ENCODE results near the gene CABP2. TPM values are rescaled to one million over a fixed set of nuclear protein-coding genes. Genes with fewer than 3 reads are reported as not detected.

CABP2 gene
- total RNA-seq, 2 experiments from 2014 or later: not detected

DNA sequence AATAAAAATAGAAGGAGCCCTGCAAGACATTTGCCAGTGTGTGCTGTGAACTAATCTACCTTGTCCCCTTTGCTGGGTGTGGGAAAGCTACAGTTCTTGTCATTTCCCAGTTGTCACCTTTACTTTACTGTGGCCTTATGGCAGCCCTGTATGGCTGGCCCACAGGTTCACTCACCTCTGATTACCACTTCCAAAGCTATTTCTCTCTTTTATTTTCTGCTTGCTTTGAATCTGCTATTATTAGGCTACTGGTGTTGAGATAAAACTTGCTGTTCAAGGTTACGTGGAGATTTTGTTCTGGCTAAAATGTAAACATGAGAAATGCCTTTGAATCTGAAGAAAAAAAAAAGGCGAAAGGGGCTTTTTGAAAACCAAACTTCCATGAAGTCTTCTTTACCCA is 9.6 kb upstream of the CABP2 start:
- DNase-seq: no peak
- Mint-ChIP-seq H3K9me3 (peaks cover 18% of the 10 kb centered on the region), H3K27ac (no peak overlapping the region), H3K4me3 (no peak overlapping the region), H3K27me3 (peaks cover 9% of the 10 kb centered on the region), H3K4me1 (no peaks in the 10 kb centered on the region), H3K36me3 (ENCODE audit: low read depth) (peaks cover 4% of the 10 kb centered on the region)
- ChIA-PET POLR2A (no interaction called here), CTCF (no interaction called here)

DNA sequence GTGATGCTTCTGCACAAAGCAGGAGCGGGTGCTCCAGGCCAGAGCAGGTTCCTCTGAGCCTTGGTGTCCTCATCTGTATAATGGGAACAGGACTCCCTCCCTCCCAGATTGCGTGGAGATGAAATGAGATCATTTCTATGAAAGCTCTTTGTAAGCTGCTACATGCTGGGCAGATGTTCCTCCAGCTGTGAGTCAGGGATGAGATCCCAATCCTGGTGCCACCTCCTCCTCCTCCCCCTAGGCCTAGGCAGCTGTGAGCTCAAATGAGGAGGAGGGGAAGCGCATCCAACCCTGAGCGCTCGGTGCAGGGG is 7.0 kb upstream of the CABP2 start:
- Mint-ChIP-seq H3K27me3 (peaks cover 14% of the 10 kb centered on the region), H3K4me3 (no peak overlapping the region), H3K9me3 (peaks cover 18% of the 10 kb centered on the region), H3K4me1 (no peaks in the 10 kb centered on the region), H3K36me3 (ENCODE audit: low read depth) (peaks cover 4% of the 10 kb centered on the region), H3K27ac (no peak overlapping the region)
- POLR2A ChIA-PET: no interaction called here
- CTCF ChIA-PET: interaction anchor here (1.3 kb wide), 1 partner anchor 9 kb away, joined by 4 read pairs; no protein-coding TSS in a partner anchor
- DNase-seq: no peak

DNA sequence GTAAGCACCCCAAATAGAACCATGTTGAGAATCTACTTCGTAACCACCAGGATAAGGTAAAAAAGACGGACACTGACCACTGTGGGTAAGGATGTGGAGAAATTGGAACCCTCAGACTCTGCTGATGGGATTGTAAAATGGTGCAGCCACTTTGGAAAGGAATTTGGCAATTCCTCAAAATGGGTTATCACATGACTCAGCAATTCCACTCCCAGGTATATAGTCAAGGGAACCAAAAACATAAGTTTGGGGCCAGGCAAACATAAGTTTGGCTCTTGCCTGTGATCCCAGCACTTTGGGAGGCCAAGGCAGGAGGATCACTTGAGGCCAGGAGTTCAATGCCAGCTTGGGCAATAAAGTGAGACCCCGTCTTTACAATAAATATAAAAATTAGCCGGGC is 5.1 kb upstream of the CABP2 start:
- DNase-seq: no peak
- CTCF ChIA-PET: interaction anchor here (1.0 kb wide), 1 partner anchor 143 kb away, joined by 4 read pairs; no protein-coding TSS in a partner anchor
- POLR2A ChIA-PET: no interaction called here
- H3K27ac Mint-ChIP-seq: no peak overlapping the region
- no peaks in the 10 kb centered on the region for H3K4me1 Mint-ChIP-seq
- H3K27me3 Mint-ChIP-seq: peaks cover 11% of the 10 kb centered on the region
- H3K4me3 Mint-ChIP-seq: no peak overlapping the region
- H3K9me3 Mint-ChIP-seq: peaks cover 9% of the 10 kb centered on the region
- H3K36me3 Mint-ChIP-seq (ENCODE audit: low read depth): no peaks in the 10 kb centered on the region

DNA sequence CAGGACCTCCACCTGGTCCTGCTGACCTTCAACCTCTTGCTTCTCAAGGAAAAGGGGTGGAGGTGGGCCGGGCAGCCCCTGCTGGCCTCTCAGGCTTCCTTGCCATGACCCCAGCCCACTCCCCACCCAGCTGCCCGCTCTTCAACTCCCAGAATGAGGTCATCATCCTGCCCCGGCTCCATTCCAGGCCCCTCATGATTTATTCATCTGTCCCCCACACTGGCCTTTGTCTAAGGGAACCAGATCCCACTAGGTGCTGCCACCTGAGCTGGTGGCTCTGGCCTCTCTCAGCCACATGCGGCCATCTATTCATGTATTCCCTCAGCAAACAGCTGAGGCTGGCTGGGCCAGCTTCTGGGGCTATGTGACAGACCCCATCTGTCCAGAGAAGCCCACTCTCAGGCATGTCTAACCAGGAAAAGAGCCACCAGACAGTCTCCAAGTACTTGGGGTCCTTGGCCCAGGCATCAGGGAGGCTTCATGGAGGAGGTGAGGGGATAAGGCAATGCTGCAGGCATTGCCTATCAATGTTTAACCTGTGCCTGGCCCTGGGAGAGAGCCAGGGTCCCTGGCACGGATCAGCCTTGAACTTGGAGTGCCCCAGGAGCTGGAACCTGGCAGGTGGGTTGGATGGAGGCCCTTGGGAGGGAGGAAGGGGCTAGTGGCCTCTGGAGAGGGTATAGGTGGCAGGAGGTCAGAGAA is 2.2 kb upstream of the CABP2 start:
- Mint-ChIP-seq H3K9me3 (no peaks in the 10 kb centered on the region), H3K27me3 (peaks cover 11% of the 10 kb centered on the region), H3K4me1 (no peaks in the 10 kb centered on the region), H3K36me3 (ENCODE audit: low read depth) (no peaks in the 10 kb centered on the region), H3K4me3 (no peak overlapping the region), H3K27ac (no peak overlapping the region)
- POLR2A ChIA-PET: no interaction called here
- no peak for DNase-seq
- CTCF ChIA-PET: interaction anchor here (0.6 kb wide), 1 partner anchor 13 kb away, joined by 3 read pairs; no protein-coding TSS in a partner anchor

DNA sequence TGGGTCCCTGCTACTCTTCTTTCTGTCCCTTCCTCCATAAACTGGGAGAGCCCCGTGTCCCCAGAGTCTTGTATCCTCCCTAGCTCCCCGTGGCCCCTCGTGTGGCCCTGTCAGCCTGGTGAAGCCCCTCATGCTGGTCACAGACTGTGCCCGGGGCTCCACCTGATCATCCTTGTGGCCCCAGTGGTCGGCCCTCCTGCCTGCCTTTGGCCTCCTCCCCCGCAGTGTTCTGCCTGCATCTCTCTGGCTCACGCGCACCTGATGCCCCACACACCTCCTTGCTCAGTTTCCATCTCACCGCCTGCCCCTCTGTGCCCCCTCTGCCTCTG is 1.2 kb upstream of the CABP2 start:
- no peaks in the 10 kb centered on the region for H3K4me1 Mint-ChIP-seq
- H3K27ac Mint-ChIP-seq: no peak overlapping the region
- ChIA-PET CTCF (no interaction called here), POLR2A (no interaction called here)
- no peak for DNase-seq
- peaks cover 11% of the 10 kb centered on the region for H3K27me3 Mint-ChIP-seq
- no peaks in the 10 kb centered on the region for H3K9me3 Mint-ChIP-seq
- H3K4me3 Mint-ChIP-seq: no peak overlapping the region
- no peaks in the 10 kb centered on the region for H3K36me3 Mint-ChIP-seq (ENCODE audit: low read depth)

DNA sequence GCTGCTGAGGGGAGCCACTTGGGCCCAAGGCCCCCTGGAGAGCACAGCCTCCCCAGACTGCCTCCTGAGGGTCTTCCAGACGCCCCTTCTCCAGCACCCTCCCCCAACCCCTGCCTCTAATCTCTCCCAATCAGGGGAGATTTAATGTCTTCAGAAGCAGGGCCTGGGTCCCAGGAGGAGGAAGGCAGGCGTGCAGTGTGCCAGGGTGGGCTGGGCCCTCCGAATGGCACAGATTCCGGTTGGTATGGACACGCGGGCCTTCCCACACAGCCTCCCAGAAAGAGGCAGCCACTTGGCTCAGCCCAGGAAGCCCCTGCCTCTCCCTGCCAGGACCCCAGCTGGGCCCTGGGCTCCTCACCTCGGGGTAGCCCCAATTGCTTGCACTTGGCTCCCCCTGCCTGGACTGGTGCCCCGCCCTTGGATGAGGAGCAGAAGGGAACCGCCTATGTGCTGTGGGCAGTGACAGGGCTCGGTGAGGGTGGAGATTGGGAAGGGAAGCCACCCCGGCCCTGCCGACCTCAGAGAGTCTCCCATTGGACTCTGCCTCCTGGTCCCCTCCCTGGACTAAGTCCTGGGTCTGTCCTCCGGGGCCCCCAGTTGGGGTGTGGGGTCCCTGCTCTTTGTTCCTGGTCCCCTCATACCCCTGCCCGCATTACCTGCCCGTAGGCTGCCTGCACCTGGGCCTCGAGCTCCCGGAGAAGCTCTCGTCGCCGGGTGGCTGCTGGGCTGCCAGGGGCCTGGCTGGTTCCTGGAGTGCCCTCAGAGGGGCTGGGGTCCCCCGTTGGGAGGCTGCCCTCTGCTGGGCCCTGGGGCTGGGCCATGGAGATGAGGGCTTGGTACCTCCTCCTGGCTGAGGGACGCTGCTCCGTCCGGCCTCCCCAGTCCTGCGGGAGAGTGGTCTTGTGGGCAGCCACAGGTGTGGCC is 572 bp upstream of the CABP2 start:
- POLR2A ChIA-PET: no interaction called here
- Mint-ChIP-seq H3K9me3 (no peaks in the 10 kb centered on the region), H3K4me1 (no peaks in the 10 kb centered on the region), H3K4me3 (no peak overlapping the region), H3K27ac (no peak overlapping the region), H3K36me3 (ENCODE audit: low read depth) (no peaks in the 10 kb centered on the region), H3K27me3 (peaks cover 8% of the 10 kb centered on the region)
- no peak for DNase-seq
- CTCF ChIA-PET: no interaction called here

DNA sequence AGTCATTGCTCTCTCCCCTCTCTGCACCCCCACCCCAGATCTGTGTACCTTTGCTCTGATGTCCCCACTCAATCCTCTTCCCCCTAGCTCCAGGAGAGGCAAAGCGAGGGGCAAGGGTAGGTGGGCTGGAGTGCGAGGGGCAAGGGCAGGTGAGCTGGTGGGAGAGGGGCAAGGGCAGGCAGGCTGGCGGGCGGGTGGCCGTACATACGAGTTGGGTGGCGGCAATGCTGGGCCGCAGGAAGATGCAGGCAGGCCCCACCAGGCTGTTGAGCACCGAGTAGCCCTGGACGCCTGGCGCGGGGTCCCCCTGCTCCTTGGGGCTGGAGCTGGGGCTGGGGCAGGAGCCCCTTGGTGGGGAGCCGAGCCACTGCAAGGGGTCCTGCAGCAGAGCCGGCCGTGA is 908 bp downstream of the CABP2 start:
- POLR2A ChIA-PET: no interaction called here
- no peaks in the 10 kb centered on the region for H3K36me3 Mint-ChIP-seq (ENCODE audit: low read depth)
- H3K9me3 Mint-ChIP-seq: no peaks in the 10 kb centered on the region
- H3K27ac Mint-ChIP-seq: no peak overlapping the region
- H3K4me3 Mint-ChIP-seq: no peak overlapping the region
- CTCF ChIA-PET: interaction anchor here (0.6 to 1.0 kb wide), 2 partner anchors 9 to 507 kb away, joined by 3 read pairs; no protein-coding TSS in a partner anchor
- peaks cover 3% of the 10 kb centered on the region for H3K27me3 Mint-ChIP-seq
- DNase-seq: no peak
- H3K4me1 Mint-ChIP-seq: no peaks in the 10 kb centered on the region

DNA sequence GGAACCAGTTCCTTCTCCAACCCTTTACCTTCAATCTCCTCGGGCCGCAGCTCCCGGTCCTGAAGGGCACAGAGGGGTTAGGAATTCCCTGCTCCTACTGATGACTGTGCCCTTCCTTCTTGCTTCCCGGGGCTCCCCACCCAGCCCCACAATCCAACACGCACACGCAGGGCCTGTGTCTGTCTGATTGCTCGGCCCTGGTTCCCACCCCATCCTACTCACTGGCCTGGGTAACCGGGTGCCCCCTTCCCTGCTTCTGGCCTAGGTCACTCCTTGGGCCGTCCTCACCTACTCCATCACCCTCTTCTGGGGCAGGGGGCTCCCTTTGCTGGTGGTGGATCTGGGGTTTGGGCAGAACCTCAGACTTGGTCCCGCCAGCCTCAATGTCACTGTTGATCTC is 1.3 kb downstream of the CABP2 start:
- no peaks in the 10 kb centered on the region for H3K27me3 Mint-ChIP-seq
- ChIA-PET CTCF (interaction anchor here (1.0 kb wide), 1 partner anchor 9 kb away, joined by 3 read pairs; no protein-coding TSS in a partner anchor), POLR2A (no interaction called here)
- H3K27ac Mint-ChIP-seq: no peak overlapping the region
- H3K36me3 Mint-ChIP-seq (ENCODE audit: low read depth): no peaks in the 10 kb centered on the region
- no peaks in the 10 kb centered on the region for H3K4me1 Mint-ChIP-seq
- DNase-seq: no peak
- H3K4me3 Mint-ChIP-seq: no peak overlapping the region
- H3K9me3 Mint-ChIP-seq: no peaks in the 10 kb centered on the region

DNA sequence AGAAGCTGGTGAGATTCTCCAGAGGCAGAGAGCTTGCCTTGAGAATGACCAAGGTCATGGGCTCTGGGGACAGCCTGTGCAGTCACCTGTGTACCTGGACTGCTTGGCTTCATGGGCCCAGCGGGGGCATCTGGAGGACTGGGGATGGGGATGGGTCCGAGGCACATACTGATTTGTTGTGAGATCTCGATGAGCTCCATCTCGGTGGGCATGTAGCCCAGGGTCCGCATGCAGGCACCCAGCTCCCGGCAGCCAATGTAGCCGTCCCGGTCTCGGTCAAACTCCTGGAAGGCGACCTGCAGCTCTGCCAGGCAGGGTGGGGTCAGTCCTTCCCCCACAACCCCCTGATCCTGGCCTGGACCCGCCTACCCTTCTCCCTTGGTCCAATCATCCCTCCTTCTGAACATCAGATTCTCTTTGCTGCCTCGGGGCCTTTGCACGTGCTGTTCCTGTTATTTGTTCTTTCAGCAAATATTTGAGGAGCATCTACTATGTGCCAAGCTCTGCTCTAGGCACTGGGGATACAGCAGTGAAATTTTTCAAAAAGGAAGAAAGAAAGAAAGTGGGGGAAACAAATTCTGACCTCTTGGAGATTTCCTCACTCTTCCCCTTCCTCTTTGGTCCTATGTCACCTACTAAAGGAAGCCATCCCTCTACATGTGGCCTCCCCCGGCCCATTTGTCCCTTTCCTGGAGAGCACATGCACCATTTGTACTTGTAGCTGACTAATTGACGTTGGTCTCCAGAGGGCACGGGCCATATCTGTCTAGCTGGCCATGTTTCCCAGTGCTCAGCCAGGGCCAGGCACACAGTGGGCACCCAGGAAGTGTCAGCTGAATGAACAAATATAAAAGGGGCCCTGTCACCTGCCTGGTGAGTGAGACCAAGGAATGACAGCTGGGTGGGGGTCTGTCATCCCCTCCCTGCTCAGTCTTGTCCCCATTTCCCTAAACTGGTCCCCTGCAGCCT is 2.1 kb downstream of the CABP2 start:
- ChIA-PET POLR2A (no interaction called here), CTCF (interaction anchor here (1.0 kb wide), 3 partner anchors 9 to 167 kb away, joined by 3 to 4 read pairs (median 3); no protein-coding TSS in a partner anchor)
- DNase-seq: no peak
- H3K4me3 Mint-ChIP-seq: no peak overlapping the region
- H3K27ac Mint-ChIP-seq: no peak overlapping the region
- H3K27me3 Mint-ChIP-seq: no peaks in the 10 kb centered on the region
- H3K9me3 Mint-ChIP-seq: no peaks in the 10 kb centered on the region
- H3K4me1 Mint-ChIP-seq: no peaks in the 10 kb centered on the region
- H3K36me3 Mint-ChIP-seq (ENCODE audit: low read depth): no peaks in the 10 kb centered on the region

DNA sequence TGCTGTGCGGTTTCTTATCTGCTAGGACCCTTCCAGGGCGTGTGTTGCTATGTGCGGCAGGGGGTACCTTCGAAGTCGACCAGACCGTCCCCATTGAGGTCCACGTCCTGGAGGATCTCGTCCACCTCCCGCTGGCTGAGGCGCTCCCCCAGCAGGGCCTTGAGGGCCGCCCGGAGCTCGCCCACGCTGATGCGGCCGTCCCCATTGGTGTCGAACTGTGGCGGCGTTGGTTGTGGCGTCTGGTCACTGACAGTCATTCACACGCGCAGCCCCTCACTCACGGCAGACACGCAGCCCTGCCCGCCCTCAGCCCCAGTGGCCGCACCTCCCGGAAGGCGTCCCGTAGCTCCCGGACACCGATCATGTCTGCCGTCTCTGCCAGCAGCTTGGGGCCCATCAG is 3.5 kb downstream of the CABP2 start:
- H3K27me3 Mint-ChIP-seq: no peaks in the 10 kb centered on the region
- ChIA-PET CTCF (interaction anchor here (1.2 kb wide), 1 partner anchor 110 kb away, joined by 3 read pairs; no protein-coding TSS in a partner anchor), POLR2A (no interaction called here)
- no peaks in the 10 kb centered on the region for H3K9me3 Mint-ChIP-seq
- H3K36me3 Mint-ChIP-seq (ENCODE audit: low read depth): no peaks in the 10 kb centered on the region
- H3K4me1 Mint-ChIP-seq: no peaks in the 10 kb centered on the region
- H3K27ac Mint-ChIP-seq: no peak overlapping the region
- no peak for DNase-seq
- H3K4me3 Mint-ChIP-seq: no peak overlapping the region

DNA sequence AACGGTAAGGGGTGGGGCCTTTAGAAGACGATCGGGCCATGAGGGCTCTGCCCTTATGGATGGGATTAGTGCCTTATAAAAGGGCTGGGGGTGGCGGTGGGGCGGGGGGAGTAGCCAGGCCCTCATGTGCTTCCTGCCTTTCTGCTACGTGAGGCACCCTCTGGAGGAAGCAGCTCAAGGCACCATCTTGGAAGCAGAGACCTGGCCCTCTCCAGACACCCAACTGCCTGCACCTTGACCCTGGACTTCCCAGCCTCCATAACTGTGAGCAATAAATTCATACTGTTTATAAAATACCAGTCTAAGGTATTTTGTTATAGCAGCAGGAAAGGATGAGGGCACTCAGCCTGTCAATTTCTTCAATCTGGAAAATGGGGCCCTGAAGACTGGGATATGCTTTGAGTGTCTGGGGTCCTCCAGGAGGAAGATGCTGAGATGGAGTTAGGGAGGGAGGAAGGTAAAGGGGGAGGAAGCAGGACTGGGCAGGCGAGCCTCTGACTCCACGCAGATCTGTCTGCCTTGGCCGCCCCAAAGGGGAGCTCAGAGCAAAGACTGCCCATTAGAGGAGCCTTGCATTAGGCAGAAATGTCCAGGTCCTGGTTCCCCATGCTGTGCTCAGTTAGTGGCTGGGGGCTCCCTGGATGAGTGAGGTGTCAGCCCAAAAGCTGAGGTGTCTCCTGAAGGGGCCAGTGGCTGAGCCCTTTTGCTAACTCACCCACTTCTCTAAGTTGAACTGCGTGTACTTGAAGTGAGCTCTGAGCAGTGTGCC is 5.3 kb downstream of the CABP2 start:
- H3K36me3 Mint-ChIP-seq (ENCODE audit: low read depth): no peaks in the 10 kb centered on the region
- H3K27ac Mint-ChIP-seq: no peak overlapping the region
- CTCF ChIA-PET: no interaction called here
- POLR2A ChIA-PET: no interaction called here
- H3K27me3 Mint-ChIP-seq: peaks cover 8% of the 10 kb centered on the region
- no peaks in the 10 kb centered on the region for H3K4me1 Mint-ChIP-seq
- no peak overlapping the region for H3K4me3 Mint-ChIP-seq
- no peak for DNase-seq
- H3K9me3 Mint-ChIP-seq: no peaks in the 10 kb centered on the region

DNA sequence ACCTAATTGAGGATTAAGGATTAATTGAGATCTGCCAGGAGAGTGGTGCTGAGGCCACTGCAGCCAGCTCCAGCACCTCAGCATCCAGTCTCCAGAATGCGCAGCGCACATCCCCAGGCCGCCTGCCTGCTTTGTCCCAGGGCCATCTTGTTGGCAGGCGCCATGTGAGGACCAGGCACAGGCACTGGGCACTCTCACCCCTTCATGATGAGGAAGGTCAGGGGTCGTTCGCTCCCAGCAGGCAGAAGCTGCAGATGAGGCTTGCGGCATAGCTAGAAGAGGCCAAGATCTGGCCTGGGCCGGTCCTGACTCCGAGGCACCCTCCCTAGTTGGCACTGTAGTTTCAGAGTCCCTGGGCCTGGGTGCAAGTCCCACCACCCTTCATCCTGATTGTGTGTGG is 6.4 kb downstream of the CABP2 start:
- ChIA-PET CTCF (interaction anchor here (1.2 kb wide), 1 partner anchor 96 kb away, joined by 3 read pairs; no protein-coding TSS in a partner anchor), POLR2A (no interaction called here)
- Mint-ChIP-seq H3K36me3 (ENCODE audit: low read depth) (no peaks in the 10 kb centered on the region), H3K4me3 (no peak overlapping the region), H3K9me3 (no peaks in the 10 kb centered on the region), H3K4me1 (no peaks in the 10 kb centered on the region), H3K27ac (no peak overlapping the region), H3K27me3 (peaks cover 10% of the 10 kb centered on the region)
- DNase-seq: no peak

Data from activated CD4-positive, alpha-beta T cell treated with anti-CD3 and anti-CD28 coated beads, Interleukin-2, amount 10 ng/mL, durations not matched to agents 7 days and 5 days (primary cell).